ENCODE results near the gene MICA. TPM values are rescaled to one million over a fixed set of nuclear protein-coding genes. Genes with fewer than 3 reads are reported as not detected.
"Not testable (repeated sequence)": the region's sequence is repeated elsewhere in the genome, so short reads cannot be mapped to it uniquely, and the experiment has no call there.

MICA gene
- total RNA-seq, 2 donors from 2014 or later = 15.0 to 16.4 TPM

DNA sequence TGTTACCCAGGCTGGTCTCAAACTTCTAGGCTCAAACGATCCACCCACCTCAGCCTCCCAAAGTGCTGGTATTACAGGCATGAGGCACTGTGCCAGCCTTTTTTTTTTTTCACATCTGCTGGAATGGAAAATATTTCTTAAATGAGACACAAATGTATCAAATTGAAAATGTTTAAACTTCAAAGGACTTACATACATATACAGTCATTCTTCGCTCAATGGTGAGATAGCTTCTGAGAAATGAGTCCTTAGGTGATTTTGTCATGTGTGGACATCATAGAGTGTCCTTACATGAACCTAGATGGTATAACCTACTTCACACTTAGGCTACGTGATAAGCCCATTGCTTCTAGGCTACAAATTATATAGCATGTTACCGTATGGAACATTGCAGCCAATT, 43.1 kb downstream of the MICA start:
- no peaks in the 10 kb centered on the region for H3K4me1 ChIP-seq (ENCODE audit: control insufficient read depth in 1 of 2, low read depth in 2 of 2)
- H3K9me3 ChIP-seq = no peaks in the 10 kb centered on the region
- no peak overlapping the region for H3K27ac ChIP-seq
- ATAC-seq (ENCODE audit: insufficient number of reproducible peaks, low FRiP score, low read depth) (no peak), DNase-seq (ENCODE audit: low spot score) (no peak)
- no peaks in the 10 kb centered on the region for H3K27me3 ChIP-seq (replicated peaks; ENCODE audit: insufficient read depth)
- no peaks in the 10 kb centered on the region for H3K36me3 ChIP-seq
- TF ChIP-seq, protein P1, sequence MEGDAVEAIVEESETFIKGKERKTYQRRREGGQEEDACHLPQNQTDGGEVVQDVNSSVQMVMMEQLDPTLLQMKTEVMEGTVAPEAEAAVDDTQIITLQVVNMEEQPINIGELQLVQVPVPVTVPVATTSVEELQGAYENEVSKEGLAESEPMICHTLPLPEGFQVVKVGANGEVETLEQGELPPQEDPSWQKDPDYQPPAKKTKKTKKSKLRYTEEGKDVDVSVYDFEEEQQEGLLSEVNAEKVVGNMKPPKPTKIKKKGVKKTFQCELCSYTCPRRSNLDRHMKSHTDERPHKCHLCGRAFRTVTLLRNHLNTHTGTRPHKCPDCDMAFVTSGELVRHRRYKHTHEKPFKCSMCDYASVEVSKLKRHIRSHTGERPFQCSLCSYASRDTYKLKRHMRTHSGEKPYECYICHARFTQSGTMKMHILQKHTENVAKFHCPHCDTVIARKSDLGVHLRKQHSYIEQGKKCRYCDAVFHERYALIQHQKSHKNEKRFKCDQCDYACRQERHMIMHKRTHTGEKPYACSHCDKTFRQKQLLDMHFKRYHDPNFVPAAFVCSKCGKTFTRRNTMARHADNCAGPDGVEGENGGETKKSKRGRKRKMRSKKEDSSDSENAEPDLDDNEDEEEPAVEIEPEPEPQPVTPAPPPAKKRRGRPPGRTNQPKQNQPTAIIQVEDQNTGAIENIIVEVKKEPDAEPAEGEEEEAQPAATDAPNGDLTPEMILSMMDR (IDR thresholded peaks at IDR 0.05) = no peak
- no peak overlapping the region for H3K4me3 ChIP-seq

- H3K4me3 ChIP-seq; H3K27ac ChIP-seq; H3K4me1 ChIP-seq (ENCODE audit: control insufficient read depth in 1 of 2, low read depth in 2 of 2); H3K27me3 ChIP-seq (replicated peaks; ENCODE audit: insufficient read depth); H3K36me3 ChIP-seq; DNase-seq (ENCODE audit: low spot score); ATAC-seq (ENCODE audit: insufficient number of reproducible peaks, low FRiP score, low read depth); H3K9me3 ChIP-seq: not testable (repeated sequence)
Measured at GRCh38 chr6:31446999-31447789, 43.8 kb downstream of the MICA start.

DNA sequence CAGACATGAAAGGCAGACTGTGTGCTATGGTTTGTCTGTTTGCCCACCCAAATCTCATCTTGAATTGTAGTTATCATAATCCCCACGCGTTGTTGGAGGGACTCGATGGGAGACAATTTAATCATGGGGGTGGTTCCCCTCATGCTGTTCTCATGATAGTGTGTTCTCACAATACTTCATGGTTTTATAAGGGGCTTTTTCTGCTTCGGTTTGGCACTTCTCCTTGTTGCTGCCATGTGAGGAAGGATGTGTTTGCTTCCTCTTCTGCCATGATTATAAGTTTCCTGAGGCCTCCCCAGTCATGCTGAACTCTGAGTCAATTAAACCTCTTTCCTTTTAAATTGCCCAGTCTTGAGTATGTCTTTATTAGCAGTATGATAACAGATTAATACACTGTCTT, 47.4 kb downstream of the MICA start:
- no peak overlapping the region for H3K4me3 ChIP-seq
- no peaks in the 10 kb centered on the region for H3K36me3 ChIP-seq
- no peaks in the 10 kb centered on the region for H3K9me3 ChIP-seq
- ATAC-seq (ENCODE audit: insufficient number of reproducible peaks, low FRiP score, low read depth) = no peak
- H3K27me3 ChIP-seq (replicated peaks; ENCODE audit: insufficient read depth) = no peaks in the 10 kb centered on the region
- H3K4me1 ChIP-seq (ENCODE audit: control insufficient read depth in 1 of 2, low read depth in 2 of 2) = no peaks in the 10 kb centered on the region
- no peak overlapping the region for H3K27ac ChIP-seq
- TF ChIP-seq, protein P1 (IDR thresholded peaks at IDR 0.05) = no peak
- DNase-seq (ENCODE audit: low spot score) = no peak

DNA sequence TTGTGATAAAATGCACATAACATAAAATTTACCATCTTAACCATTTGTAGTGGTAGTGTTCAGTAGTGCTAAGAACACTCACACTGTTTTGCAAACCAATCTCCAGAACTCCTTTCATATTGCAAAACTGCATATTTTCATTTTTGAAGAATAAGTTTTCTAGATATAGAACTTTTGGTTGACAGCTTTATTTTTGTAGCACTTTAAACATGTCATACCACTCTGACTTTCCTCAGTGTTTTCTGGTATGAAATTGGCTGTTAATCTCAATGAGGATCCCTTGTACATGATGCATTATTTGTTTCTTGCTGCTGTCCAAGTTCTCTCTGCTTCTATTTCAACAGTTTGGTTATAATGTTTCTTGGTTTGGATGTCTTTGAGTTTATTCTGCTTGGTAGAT, 49.5 kb downstream of the MICA start:
- Histone ChIP-seq H3K4me1 (ENCODE audit: control insufficient read depth in 1 of 2, low read depth in 2 of 2) (no peaks in the 10 kb centered on the region), H3K4me3 (no peak overlapping the region), H3K27ac (no peak overlapping the region), H3K36me3 (no peaks in the 10 kb centered on the region), H3K27me3 (replicated peaks; ENCODE audit: insufficient read depth) (no peaks in the 10 kb centered on the region), H3K9me3 (no peaks in the 10 kb centered on the region)
- no peak for ATAC-seq (ENCODE audit: insufficient number of reproducible peaks, low FRiP score, low read depth)
- no peak for DNase-seq (ENCODE audit: low spot score)
- TF ChIP-seq, protein P1 (IDR thresholded peaks at IDR 0.05) = no peak

- ATAC-seq (ENCODE audit: insufficient number of reproducible peaks, low FRiP score, low read depth) = no peak
- no peak overlapping the region for H3K27ac ChIP-seq
- no peaks in the 10 kb centered on the region for H3K27me3 ChIP-seq (replicated peaks; ENCODE audit: insufficient read depth)
- no peaks in the 10 kb centered on the region for H3K9me3 ChIP-seq
- no peaks in the 10 kb centered on the region for H3K36me3 ChIP-seq
- no peak for DNase-seq (ENCODE audit: low spot score)
- TF ChIP-seq, protein P1 (IDR thresholded peaks at IDR 0.05) = no peak
- no peaks in the 10 kb centered on the region for H3K4me1 ChIP-seq (ENCODE audit: control insufficient read depth in 1 of 2, low read depth in 2 of 2)
- no peak overlapping the region for H3K4me3 ChIP-seq
Measured at GRCh38 chr6:31453259-31453658, 49.9 kb downstream of the MICA start.

DNA sequence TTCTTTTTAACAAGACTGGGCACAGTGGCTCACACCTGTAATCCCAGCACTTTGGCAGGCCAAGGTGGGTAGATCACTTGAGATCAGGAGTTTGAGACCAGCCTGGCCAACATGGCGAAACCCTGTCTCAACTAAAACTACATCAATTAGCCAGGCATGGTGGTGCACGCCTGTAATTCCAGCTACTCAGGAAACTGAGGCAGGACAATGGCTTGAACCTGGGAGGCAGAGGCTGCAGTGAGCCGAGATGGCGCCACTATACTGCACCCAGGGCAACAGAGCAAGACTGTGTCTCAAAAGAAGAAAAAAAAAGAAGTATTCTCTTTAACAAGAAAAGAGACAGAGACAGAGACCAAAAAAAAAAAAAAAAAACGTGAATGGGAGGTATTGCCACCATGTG, 56.5 kb downstream of the MICA start:
- DNase-seq (ENCODE audit: low spot score); H3K4me3 ChIP-seq; ATAC-seq (ENCODE audit: insufficient number of reproducible peaks, low FRiP score, low read depth); H3K27ac ChIP-seq; H3K36me3 ChIP-seq; H3K9me3 ChIP-seq; H3K27me3 ChIP-seq (replicated peaks; ENCODE audit: insufficient read depth): not testable (repeated sequence)
- peaks cover 4 to 15% of the 10 kb centered on the region in 2 donors for H3K4me1 ChIP-seq (ENCODE audit: control insufficient read depth in 1 of 2, low read depth in 2 of 2)

Data from thoracic aorta (tissue), 2 donors.